Glomerular visceral epithelial cell (primary cell): Measurements from ENCODE around the gene NOS3.
"Not testable (repeated sequence)": the region's sequence is repeated elsewhere in the genome, so short reads cannot be mapped to it uniquely, and the experiment has no call there.

ENCODE experiments used
- DNase-seq: peaks from one replicate; pipeline ENCODE4 v3.0.0-alpha.2; 2016; ENCODE audit errors: extremely low spot score

The NOS3 gene

DNA sequence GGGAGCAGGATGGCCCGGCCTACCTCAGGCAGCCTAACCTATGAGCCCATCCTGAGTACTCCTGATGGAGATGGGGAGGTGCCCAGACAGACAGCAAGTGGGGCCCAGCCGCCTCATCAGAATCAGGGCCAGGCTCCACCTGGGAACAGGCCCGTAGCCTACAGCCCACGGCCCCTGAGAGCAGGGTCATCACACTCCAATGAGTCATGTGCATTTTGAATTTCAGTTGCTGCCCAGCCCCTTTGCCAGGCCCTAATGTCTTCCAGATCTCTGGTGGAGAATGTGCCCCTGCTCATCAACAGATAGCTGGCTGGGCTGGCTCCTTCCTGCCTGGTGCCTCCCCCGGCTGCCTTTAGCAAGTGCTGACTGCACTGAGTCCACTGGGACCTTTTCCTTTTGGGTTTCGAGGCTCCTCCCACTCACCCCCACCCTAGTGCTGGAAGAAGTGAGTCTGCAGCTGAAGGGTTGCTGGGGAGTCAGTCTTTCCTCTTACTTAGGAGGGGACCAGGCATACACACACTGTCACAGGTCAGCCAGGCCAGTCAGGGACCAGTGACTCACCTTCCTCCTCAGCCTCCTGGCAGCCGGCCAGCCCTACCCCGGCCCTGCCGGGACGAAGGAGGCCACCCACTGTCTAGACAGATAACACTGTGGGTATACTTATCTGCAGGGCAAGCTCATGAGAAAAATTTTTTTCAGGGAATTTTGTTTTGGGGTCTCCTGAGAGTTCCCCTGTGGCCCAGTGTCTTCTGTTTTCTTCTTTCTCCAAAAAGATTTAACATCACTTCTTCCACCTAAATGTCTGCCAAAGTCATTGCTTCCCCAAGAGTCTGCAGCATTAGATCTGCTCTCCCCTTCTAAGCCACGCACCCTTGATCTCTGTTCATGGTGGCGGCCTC lies 48.4 kb downstream of the NOS3 start:
- DNase-seq: peak; percentile 95

- no peak for DNase-seq
Measured at GRCh38 chr7:151039850-151040548, 49.2 kb downstream of the NOS3 start.

DNA sequence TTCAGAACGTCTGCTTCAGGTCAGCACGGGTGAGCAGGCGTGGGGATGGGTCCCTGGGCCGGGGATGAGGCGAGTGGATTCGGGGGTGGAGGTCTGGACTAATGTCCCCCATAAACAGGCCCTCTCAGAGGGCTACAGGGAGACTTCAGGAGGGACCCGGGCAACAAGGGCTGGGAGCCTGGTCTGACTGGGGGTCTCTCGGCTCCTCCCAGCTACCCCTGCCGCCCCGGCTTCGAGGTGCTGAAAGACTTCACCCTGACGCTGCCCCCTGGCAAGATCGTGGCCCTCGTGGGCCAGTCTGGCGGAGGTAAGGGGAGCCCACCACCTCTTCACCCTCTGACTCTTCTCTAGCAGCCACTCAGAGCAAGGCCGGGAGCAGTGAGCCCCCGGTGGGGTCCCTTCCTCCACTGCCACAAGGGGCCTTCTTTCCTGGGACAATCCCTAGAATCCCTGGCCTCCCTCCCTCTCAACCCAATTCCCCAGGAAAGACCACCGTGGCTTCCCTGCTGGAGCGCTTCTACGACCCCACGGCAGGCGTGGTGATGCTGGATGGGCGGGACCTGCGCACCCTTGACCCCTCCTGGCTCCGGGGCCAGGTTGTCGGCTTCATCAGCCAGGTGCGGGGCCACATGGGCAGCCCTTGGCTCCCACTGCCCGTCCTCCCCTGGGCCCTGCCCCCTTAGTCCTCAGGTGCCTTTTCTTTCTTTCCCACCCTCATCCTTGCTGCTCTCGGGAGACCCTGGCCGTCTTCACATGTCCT lies 50.0 kb downstream of the NOS3 start:
- DNase-seq: no peak

GRCh38 chr7:151043449-151043848 lies 52.6 kb downstream of the NOS3 start:
- not testable (repeated sequence) for DNase-seq

DNA sequence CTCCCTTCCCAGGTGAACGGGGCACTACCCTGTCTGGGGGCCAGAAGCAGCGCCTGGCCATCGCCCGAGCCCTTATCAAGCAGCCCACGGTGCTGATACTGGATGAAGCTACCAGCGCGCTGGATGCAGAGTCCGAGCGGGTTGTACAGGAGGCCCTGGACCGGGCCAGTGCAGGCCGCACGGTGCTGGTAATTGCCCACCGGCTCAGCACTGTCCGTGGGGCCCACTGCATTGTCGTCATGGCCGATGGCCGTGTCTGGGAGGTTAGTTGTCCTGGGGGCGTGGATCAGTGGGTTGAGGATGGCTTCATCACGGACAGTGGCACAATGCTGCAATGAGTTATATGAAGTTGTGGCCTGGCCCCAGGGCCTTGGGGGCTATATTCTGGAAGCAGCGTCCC lies 53.1 kb downstream of the NOS3 start:
- no peak for DNase-seq

DNA sequence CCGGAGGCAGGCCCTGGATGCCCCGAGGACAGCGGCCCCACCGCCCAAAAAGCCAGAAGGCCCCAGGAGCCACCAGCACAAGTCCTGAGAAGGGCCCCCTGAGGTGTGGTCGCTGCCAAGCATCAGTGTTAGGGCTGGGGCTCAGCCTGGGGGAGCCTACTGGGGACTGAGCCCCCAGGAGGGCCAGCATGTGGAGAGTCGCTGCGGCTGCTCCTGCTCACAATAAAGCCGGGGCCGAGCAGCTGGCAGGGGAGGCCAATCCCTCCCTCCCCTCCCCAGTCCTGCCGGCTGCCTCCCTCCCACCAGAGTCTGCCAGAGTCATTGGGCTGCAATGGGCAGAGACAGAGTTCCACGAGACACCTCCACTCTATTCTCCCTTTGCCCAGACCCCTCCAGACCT lies 54.4 kb downstream of the NOS3 start:
- no peak for DNase-seq

DNA sequence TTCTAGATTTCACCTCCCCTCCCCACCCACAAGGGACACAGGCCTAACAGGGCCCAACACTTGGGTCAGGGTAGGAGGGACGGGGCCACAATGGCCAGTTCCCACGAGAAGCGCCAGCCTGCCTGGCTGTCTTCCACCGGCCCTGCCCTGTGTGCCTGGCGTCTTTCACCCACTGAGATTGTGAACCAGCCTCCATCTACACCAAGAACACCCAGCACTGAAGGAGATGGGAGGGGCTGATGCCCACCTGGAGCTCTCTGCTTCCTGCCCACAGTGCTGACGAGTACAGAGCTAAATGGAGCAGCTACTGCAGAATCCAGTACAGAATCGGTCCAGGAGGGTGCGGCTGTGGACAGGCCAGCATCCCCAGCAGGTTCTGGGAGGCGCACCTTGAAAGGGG lies 55.1 kb downstream of the NOS3 start:
- no peak for DNase-seq

DNA sequence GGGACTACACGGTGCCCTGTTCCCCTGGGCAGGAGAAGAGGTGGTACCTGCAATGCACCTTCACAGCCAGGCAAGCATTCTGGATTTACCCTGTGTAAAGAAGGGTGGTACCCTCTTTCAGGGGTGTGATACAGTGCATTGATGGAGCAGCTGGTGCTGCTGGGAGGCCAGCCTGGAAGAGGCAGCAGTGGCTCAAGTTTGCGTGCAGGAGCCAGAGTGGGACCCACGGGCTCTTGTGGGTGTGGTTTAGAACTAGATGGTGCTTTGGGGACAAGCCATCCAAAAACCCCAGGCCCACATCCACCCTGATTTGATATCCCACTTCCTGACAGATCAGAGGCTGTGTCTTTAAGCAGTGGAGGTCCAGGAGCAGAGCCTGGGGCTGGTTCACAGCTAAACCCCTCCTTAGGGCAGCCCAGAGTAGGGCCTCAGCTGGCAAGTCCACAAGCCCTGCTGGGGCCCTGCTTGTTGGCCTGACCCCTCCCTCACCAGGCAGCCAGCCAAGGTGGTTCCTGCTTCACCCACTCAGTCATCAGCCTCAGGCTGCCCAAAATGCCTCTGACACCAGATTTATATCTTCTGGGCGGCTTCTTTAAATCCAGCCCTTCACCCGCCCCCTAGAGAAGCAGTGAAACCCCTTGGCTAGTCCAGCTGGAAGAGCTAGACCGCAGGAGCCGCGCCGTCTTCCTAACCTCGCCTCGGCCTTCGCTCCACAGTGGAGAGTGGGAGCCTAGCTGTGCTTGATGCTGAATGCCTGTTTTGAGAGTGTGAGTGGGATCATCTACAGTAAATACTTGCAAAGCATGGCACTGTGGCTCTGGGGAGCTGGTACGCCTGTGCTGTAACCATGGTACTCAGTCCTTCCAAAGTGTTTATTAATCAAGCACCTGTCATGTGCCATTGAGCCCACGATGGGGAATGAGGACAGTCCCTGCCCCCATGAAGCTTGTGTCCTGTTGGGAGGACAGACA lies 56.1 kb downstream of the NOS3 start:
- no peak for DNase-seq

DNA sequence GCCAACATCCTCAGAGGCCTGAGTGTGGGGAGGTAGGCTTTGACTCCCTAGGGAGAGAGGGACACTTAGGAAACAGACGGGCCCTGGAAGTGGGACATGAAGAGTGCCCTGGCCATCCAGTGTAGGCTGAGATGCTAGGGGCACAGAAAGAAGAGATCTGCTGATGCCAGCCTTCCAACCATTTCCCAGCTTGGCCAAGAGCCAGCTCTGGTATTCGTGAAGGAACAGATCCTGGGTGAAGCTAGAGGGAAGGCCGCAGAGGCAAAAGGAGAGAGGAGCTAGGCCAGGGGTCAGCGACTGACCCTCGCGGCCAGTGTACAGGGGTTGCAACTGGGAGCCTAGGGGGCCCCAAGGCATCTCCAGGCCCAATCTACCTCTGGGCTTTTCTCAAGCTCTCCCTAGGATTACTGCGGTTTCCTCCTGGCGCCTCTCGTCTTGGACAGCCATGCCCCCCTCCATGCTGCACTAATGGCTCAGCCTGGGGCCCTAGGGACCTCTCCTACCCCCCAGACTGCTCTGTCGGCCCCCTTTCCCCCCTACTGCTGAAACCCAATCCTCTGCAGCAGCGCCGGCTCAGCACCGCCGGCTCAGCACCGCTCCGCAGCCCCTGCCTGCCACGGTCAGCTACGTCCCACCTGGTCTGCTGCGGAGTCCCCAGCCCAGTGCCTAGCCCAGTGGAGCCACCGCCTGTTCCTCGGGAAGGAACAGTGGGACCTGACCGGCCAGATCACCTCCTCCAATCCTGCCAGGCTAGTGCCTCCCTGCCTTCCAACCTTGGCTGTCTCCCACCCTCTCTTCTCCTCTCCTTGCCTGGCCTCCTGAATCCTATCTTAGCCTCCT lies 57.4 kb downstream of the NOS3 start, which contains the start of gene ASIC3:
Gene ASIC3 (plus strand): TSS at position 556 of the 840 bp plus-strand sequence. CDS start 355 bp downstream, outside the sequence.
- no peak for DNase-seq

DNA sequence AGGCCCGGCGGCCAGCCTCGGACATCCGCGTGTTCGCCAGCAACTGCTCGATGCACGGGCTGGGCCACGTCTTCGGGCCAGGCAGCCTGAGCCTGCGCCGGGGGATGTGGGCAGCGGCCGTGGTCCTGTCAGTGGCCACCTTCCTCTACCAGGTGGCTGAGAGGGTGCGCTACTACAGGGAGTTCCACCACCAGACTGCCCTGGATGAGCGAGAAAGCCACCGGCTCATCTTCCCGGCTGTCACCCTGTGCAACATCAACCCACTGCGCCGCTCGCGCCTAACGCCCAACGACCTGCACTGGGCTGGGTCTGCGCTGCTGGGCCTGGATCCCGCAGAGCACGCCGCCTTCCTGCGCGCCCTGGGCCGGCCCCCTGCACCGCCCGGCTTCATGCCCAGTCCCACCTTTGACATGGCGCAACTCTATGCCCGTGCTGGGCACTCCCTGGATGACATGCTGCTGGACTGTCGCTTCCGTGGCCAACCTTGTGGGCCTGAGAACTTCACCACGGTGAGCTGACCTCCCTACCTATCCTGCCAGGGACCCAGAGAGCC lies 58.2 kb downstream of the NOS3 start:
- no peak for DNase-seq

GRCh38 chr7:151051108-151051507 lies 60.3 kb downstream of the NOS3 start:
- peak; percentile 49 for DNase-seq

- no peak for DNase-seq
Measured at GRCh38 chr7:151053096-151053495, 62.3 kb downstream of the NOS3 start.

- DNase-seq: no peak
Measured at GRCh38 chr7:151053751-151054150, 62.9 kb downstream of the NOS3 start.

- DNase-seq: no peak
Measured at GRCh38 chr7:151056283-151056665, 65.5 kb downstream of the NOS3 start.

DNA sequence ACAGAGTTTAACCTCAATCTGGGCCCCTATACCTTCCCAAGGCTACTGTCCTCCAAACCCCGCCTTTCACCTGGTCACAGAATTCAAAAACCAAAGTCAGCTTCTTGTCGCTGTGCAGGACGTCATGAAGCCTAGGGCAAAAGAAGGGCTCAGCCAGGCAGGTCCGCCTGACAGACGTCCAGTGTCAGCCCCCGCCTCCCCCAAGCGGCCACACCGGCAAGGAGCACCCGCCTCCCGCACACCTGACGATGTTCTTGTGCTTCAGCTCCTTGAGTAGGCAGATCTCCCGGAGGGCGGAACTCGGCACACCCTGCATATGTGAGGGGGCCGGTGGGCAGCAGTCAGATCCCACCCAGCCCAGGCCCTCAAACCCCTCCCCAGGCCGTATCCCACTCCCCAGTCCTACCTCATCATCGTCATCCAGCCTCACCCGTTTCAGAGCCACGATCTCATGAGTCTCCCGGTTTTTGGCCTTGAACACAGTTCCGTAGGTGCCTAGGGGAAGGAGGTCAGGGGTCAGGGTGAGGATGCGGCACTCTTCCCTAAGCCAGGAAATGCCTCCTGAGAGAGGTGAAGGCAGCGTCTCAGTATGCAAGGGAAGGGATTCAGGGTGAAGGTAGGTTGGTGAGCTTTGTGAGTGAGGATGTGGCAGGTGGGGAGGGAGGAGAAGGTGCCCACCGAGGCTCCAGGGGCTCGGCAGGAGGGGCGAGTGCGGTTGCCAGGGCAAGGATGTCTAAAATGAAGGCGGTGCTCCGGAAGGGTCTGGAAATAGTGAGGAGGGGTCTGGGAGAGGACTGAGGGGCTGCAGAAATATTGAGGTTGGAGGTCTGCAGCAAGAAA lies 66.1 kb downstream of the NOS3 start:
- no peak for DNase-seq

- no peak for DNase-seq
Measured at GRCh38 chr7:151057506-151057988, 66.7 kb downstream of the NOS3 start, which contains the start of gene CDK5. Gene CDK5 (minus strand): TSS chr7:151057897. CDS start chr7:151057848, 49 bp downstream.

DNA sequence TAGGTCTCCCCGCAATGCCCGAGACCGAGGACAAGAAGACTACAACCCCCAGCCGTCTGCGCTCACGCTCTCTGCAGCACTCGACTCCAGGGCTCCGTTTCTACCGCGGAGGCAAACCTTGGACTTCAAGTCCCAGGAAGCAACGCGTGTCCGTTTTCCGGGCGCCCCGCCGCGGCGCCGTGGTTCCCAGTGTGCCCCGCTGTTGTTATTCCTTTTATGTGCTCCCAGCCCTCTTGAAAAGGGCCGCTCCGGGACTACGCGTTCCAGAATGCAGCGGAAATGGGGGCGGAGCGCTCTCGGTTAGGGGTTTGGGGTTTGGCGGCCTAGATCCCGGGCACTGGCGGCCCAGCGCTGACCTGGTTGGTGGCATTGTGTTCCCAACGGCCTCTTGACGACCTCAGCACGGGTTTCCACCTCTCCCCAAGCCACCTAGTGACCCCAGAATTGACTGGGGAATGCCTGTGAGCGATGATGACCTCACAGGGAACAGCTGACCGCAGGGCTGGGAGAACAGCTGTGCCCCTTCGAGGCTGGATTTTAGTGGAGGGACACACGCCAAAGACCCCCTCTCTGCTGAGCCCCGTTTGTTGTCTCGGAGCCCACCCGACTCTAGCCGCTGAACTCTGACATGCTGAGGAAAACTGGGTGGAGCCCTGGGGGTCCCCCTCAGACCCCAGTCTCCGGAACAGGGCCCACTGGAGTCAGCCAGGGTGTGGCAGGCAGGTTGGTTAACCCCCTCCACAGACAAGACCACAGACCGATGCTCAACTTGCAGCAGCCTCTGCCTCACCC lies 67.4 kb downstream of the NOS3 start:
- peak; percentile 99 for DNase-seq
